WI38 (cell line): ENCODE data around the gene SUV39H2.
A peak's percentile ranks its signal among the peaks of the same experiment; 100 is the strongest.
"Not testable (repeated sequence)": the region's sequence is repeated elsewhere in the genome, so short reads cannot be mapped to it uniquely, and the experiment has no call there.

ENCODE experiments used
- H3K4me3 ChIP-seq: 2 replicates; pipeline ENCODE4 v1.5.1; 2011; ENCODE audit warnings: low read depth, mild to moderate bottlenecking, control low read depth, low read length
- TF ChIP-seq, protein P1 (sequence below): IDR thresholded peaks from 2 replicates; pipeline ENCODE4 v1.5.1; 2012; ENCODE audit warnings: low read depth, mild to moderate bottlenecking, control low read depth, low read length

SUV39H2 gene

DNA sequence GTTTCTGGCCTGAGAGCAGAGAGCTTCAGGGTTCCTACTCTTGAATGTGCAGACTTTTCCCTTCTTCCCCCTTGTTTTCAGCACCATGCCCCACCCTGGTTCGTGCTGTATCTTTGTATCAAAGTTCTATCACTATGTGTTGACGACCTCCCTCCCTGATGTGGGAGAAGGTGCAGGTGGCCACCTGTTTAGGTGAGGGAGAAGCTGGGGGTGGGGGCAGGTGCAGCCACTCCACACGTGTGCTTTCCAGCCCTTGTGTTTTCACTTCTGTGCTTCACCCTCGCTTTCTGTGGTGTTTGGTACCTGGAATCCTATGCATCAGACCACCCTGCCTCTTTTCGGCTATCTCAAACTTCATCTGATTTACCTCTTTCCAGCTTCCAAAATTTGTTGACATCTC, 19.6 kb upstream of the SUV39H2 start:
- no peak overlapping the region for H3K4me3 ChIP-seq
- TF ChIP-seq, protein P1, sequence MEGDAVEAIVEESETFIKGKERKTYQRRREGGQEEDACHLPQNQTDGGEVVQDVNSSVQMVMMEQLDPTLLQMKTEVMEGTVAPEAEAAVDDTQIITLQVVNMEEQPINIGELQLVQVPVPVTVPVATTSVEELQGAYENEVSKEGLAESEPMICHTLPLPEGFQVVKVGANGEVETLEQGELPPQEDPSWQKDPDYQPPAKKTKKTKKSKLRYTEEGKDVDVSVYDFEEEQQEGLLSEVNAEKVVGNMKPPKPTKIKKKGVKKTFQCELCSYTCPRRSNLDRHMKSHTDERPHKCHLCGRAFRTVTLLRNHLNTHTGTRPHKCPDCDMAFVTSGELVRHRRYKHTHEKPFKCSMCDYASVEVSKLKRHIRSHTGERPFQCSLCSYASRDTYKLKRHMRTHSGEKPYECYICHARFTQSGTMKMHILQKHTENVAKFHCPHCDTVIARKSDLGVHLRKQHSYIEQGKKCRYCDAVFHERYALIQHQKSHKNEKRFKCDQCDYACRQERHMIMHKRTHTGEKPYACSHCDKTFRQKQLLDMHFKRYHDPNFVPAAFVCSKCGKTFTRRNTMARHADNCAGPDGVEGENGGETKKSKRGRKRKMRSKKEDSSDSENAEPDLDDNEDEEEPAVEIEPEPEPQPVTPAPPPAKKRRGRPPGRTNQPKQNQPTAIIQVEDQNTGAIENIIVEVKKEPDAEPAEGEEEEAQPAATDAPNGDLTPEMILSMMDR: no peak

DNA sequence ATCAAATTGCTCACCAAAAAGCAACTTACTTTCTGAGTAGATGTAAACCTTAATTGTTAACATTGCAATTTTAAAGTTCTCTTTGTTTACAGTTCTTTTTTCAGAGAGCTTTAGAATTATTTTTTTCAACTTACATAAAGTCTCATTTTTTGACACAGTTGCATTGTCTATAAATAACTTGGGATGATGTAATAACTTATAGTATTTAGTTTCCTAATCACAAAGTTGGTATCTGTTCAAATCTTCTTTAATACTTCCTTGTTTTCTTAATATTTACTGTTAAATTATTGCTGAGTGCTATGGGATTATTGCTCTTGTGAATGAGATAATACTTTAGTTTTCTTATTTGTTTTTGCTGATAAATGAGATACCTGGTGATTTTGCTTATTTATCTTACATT, 18.9 kb upstream of the SUV39H2 start:
- no peak overlapping the region for H3K4me3 ChIP-seq
- TF ChIP-seq, protein P1: no peak

DNA sequence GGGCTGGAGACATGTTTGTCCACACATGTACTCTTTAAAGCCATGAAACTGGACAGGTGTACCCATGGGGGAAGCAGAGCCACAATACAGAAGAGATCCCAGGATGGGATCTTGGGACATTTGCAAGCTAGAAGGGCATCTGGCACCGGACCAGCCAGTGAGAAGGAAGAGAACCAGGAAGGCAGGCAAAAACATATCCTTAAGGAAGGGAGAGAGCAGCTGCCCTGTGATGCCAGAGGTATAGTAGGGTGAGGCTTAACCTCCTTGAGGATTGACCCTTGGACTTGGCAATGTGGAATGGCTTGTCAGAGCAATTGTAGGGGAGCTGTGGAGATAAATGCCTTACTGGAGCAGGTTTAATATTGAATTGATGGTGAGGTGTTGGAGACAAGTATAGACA, 17.9 kb upstream of the SUV39H2 start:
- TF ChIP-seq, protein P1: no peak
- H3K4me3 ChIP-seq: no peak overlapping the region

DNA sequence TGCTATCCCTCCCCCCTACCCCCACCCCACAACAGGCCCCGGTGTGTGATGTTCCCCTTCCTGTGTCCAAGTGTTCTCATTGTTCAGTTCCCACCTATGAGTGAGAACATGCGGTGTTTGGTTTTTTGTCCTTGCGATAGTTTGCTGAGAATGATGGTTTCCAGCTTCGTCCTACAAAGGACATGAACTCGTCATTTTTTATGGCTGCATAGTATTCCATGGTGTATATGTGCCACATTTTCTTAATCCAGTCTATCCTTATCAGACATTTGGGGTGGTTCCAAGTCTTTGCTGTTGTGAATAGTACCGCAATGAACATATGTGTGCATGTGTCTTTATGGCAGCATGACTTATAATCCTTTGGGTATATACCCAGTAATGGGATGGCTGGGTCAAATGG, 14.2 kb upstream of the SUV39H2 start:
- not testable (repeated sequence) for H3K4me3 ChIP-seq

DNA sequence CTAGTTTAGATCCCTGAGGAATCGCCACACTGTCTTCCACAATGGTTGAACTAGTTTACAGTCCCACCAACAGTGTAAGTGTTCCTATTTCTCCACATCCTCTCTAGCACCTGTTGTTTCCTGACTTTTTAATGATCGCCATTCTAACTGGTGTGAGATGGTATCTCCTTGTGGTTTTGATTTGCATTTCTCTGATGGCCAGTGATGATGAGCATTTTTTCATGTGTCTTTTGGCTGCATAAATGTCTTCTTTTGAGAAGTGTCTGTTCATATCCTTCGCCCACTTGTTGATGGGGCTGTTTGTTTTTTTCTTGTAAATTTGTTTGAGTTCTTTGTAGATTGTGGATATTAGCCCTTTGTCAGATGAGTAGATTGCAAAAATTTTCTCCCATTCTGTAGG, 13.8 kb upstream of the SUV39H2 start:
- H3K4me3 ChIP-seq: not testable (repeated sequence)

DNA sequence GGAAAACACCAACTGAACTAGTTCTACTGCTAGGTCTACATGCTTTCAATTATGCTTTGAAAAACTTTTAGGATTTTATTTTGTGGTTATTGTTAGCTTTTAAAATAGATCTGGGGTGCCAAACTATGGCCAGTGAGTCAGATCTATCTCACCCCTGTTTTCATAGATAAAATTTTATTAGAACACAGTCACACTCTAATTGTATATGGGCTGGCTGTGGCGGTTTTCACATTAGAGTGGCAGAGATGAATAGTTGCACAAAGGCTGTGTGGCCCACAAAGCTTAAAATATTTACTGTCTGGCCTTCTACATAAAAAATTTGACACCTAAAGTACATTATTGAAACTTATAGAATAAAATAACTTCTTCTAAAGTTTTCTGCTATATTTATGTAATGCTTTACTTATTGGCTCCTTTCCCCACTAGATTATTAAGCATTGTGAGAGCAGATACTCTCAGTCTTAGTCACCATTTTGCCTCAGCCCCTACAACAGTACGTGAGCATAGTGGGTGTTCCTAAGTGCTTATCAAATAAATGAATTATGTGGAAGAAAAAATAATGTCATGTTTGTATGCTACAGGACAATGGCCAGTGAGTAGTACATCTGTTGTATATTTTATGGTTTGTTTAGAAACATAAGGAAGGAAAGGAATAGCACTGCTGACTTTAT, 5.4 kb upstream of the SUV39H2 start:
- TF ChIP-seq, protein P1: no peak
- H3K4me3 ChIP-seq: no peak overlapping the region

DNA sequence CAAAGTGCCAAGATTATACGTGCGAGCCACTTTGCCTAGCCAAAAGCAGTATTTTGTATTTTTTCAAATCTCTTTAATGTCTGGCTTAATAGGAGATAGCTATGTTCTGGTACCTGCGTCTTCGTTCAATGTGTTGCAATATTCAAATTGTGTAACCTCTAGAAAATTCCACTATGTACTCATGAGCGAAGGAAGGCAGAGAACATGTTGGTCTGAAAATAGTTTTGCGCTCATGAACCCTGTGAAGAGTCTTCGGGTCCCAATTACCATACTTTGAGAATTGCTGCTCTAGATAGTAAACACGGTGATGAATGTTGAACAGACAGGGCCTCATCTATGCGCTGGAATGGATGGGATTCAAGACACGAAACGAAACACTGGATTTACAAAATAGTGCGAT, 2.7 kb upstream of the SUV39H2 start:
- TF ChIP-seq, protein P1: no peak
- H3K4me3 ChIP-seq: no peak overlapping the region

DNA sequence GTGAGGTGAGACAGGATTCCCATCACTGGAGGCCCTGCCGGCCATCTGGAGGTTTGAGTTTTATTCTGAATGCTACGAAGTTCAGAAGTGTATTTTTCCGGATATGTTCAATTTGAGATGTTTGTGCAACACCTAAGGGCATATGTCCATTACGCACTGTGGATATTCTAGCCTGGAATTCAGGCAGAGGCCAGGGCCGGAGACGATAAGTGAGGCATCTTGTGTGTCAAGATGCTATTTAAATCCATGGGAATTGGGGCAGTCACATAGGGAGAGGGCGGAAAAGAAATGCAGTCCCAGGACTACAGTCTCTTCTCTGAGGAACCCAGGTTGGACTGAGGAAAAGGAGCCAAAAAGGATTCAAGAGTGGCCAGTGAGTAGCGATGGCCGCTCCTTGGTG, 1.9 kb upstream of the SUV39H2 start:
- peak overlapping the region; percentile 91 for H3K4me3 ChIP-seq
- TF ChIP-seq, protein P1: no peak
